AG10803 (cell line): ENCODE measurements around the gene AOX1.
"Not testable (repeated sequence)": the region's sequence is repeated elsewhere in the genome, so short reads cannot be mapped to it uniquely, and the experiment has no call there.

Experiments used
- DNase-seq: peaks from one replicate; pipeline ENCODE4 v3.0.0; 2010; ENCODE audit warnings: low read depth
- H3K4me3 ChIP-seq: 2 replicates; pipeline ENCODE4 v1.5.1; 2011; ENCODE audit warnings: mild to moderate bottlenecking, low read length, control low read depth
- TF ChIP-seq, protein P1 (sequence below): conservative IDR thresholded peaks from 2 replicates; pipeline ENCODE4 v1.5.1; 2011; ENCODE audit warnings: mild to moderate bottlenecking, low read length, control low read depth, inconsistent platforms

AOX1 gene

GRCh38 chr2:200585730-200586643, at the start of gene AOX1:
TSS of gene AOX1 (plus strand) at chr2:200586014. CDS start at chr2:200586109, 95 bp downstream.
- peak within 1 kb of the TSS; percentile 71 for H3K4me3 ChIP-seq
- DNase-seq = peak; percentile 62
- TF ChIP-seq, protein P1, sequence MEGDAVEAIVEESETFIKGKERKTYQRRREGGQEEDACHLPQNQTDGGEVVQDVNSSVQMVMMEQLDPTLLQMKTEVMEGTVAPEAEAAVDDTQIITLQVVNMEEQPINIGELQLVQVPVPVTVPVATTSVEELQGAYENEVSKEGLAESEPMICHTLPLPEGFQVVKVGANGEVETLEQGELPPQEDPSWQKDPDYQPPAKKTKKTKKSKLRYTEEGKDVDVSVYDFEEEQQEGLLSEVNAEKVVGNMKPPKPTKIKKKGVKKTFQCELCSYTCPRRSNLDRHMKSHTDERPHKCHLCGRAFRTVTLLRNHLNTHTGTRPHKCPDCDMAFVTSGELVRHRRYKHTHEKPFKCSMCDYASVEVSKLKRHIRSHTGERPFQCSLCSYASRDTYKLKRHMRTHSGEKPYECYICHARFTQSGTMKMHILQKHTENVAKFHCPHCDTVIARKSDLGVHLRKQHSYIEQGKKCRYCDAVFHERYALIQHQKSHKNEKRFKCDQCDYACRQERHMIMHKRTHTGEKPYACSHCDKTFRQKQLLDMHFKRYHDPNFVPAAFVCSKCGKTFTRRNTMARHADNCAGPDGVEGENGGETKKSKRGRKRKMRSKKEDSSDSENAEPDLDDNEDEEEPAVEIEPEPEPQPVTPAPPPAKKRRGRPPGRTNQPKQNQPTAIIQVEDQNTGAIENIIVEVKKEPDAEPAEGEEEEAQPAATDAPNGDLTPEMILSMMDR = peak; percentile 41

DNA sequence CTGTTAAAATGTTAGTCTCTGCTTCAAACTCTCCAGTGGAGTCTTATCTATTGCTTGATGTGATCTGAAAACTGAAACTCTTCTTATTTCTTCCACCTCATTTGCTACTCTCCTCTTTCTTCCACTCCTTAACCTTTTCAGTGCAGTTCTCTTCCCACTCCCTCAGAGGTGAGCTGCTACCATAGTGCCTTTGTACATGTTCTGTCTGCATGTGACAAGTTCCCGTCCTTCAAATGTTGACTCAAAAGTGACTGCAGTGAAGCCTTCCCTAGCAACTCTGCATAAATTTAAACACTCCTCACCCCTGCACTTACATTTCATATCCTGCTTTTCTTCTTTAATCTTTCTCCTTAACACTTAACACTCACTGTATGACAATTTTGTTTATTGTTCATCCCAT, 47.7 kb upstream of the AOX1 start:
- TF ChIP-seq, protein P1 = no peak
- no peak for DNase-seq
- H3K4me3 ChIP-seq = no peak overlapping the region

GRCh38 chr2:200540793-200541192, 45.0 kb upstream of the AOX1 start:
- TF ChIP-seq, protein P1 = no peak
- no peak overlapping the region for H3K4me3 ChIP-seq
- DNase-seq = no peak

DNA sequence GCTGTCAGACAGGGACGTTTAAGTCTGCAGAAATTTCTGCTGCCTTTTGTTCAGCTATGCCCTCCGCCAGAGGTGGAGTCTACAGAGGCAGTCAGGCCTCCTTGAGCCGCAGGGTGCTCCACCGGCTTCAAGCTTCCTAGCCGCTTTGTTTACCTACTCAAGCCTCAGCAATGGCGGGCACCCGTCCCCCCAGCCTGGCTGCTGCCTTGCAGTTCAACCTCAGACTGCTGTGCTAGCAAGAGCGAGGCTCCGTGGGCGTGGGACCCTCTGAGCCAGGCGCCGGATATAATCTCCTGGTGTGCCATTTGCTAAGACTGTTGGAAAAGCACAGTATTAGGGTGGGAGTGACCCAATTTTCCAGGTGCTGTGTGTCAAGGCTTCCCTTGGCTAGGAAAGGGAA, 19.2 kb upstream of the AOX1 start:
- H3K4me3 ChIP-seq, DNase-seq: not testable (repeated sequence)

DNA sequence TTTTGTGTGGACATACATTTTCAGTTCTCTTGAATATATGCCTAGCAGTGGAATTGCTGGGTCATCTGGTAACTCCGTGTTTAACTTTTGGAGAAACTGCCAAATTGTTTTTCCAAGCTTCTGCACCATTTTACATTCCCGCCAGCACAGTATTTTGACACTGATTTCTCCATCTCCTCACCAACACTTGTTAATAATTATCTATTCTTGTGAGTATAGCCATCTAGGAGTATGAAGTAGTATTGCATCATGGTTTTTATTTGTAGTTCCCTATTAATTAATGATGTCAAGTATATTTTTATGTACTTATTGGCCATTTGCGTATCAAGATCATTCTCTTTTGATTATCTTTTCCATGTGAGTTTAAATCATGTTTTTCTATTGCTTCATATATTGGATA, 17.9 kb upstream of the AOX1 start:
- no peak for DNase-seq
- TF ChIP-seq, protein P1 = no peak
- H3K4me3 ChIP-seq = no peak overlapping the region

DNA sequence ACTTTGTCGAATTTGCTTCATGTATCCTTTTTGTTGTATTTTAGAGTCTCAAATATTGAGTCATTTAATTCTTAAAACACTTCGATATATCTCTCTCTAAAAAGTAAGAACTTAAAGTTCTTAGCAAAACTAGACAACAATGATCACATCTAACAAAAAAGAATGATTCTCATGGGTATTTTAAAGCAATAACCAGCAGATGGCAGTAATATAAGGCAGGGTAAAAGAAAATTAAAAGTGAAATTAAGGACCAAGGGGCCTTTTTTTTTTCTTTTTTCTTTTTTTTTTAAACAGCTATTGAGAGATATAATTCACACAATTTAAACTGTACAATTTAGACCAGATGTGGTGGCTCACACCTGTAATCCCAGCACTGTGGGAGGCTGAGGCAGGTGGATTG, 9.9 kb upstream of the AOX1 start:
- peak; percentile 20 for DNase-seq
- no peak overlapping the region for H3K4me3 ChIP-seq
- TF ChIP-seq, protein P1 = peak; percentile 61

- DNase-seq = no peak
- no peak overlapping the region for H3K4me3 ChIP-seq
- TF ChIP-seq, protein P1 = peak; percentile 20; the same call in 1 of the 2 replicates
Measured at GRCh38 chr2:200577027-200577426, 8.8 kb upstream of the AOX1 start.
